ENCODE results near the gene CERT1.
"Not testable (repeated sequence)": the region's sequence is repeated elsewhere in the genome, so short reads cannot be mapped to it uniquely, and the experiment has no call there.

The CERT1 gene

GRCh38 chr5:75511435-75512382 lies at the start of gene CERT1, which contains the start of gene POLK:
TSS of gene CERT1 (minus strand) at chr5:75511629. CDS start at chr5:75511207, 422 bp downstream.
TSS of gene POLK (plus strand) at chr5:75511891.
- H3K4me1 Mint-ChIP-seq, result peaks cover 44% of the 10 kb centered on the region
- H3K4me3 Mint-ChIP-seq, result peak within 1 kb of the TSS; percentile 89
- ATAC-seq (replicated peaks; ENCODE audit: extremely low read depth, poor library complexity, severe bottlenecking) (peak; percentile 87), DNase-seq (ENCODE audit: low spot score in 2 of 2) (peak; percentile 72 to 82)
- peak within 1 kb of the TSS; percentile 91 for H3K27ac Mint-ChIP-seq (ENCODE audit: low read depth)
- H3K9me3 Mint-ChIP-seq, result no peaks in the 10 kb centered on the region
- no peaks in the 10 kb centered on the region for H3K27me3 Mint-ChIP-seq
- peaks cover 5% of the 10 kb centered on the region for H3K36me3 Mint-ChIP-seq (ENCODE audit: insufficient read depth)

GRCh38 chr5:75560655-75561054 lies 49.2 kb upstream of the CERT1 start:
- Mint-ChIP-seq H3K4me1 (peaks cover 39% of the 10 kb centered on the region), H3K9me3 (peaks cover 22% of the 10 kb centered on the region), H3K36me3 (ENCODE audit: insufficient read depth) (peaks cover 19% of the 10 kb centered on the region)
- not testable (repeated sequence) for H3K27me3 Mint-ChIP-seq; H3K27ac Mint-ChIP-seq (ENCODE audit: low read depth); DNase-seq (ENCODE audit: low spot score in 2 of 2); H3K4me3 Mint-ChIP-seq; ATAC-seq (replicated peaks; ENCODE audit: extremely low read depth, poor library complexity, severe bottlenecking)

GRCh38 chr5:75558981-75559632 lies 47.7 kb upstream of the CERT1 start:
- ATAC-seq (replicated peaks; ENCODE audit: extremely low read depth, poor library complexity, severe bottlenecking) (no peak), DNase-seq (ENCODE audit: low spot score in 2 of 2) (no peak)
- Mint-ChIP-seq H3K36me3 (ENCODE audit: insufficient read depth) (peaks cover 20% of the 10 kb centered on the region), H3K27me3 (no peaks in the 10 kb centered on the region), H3K4me1 (peaks cover 25% of the 10 kb centered on the region), H3K9me3 (peaks cover 19% of the 10 kb centered on the region), H3K27ac (ENCODE audit: low read depth) (peak overlapping the region; percentile 19), H3K4me3 (no peak overlapping the region)

GRCh38 chr5:75558221-75558620 lies 46.8 kb upstream of the CERT1 start:
- peaks cover 19% of the 10 kb centered on the region for H3K36me3 Mint-ChIP-seq (ENCODE audit: insufficient read depth)

GRCh38 chr5:75553358-75553757 lies 41.9 kb upstream of the CERT1 start:
- DNase-seq (ENCODE audit: low spot score in 2 of 2) (no peak), ATAC-seq (replicated peaks; ENCODE audit: extremely low read depth, poor library complexity, severe bottlenecking) (no peak)
- H3K27me3 Mint-ChIP-seq, result no peaks in the 10 kb centered on the region
- H3K9me3 Mint-ChIP-seq, result no peaks in the 10 kb centered on the region
- no peak overlapping the region for H3K27ac Mint-ChIP-seq (ENCODE audit: low read depth)
- H3K36me3 Mint-ChIP-seq (ENCODE audit: insufficient read depth), result peaks cover 19% of the 10 kb centered on the region
- no peaks in the 10 kb centered on the region for H3K4me1 Mint-ChIP-seq
- H3K4me3 Mint-ChIP-seq, result no peak overlapping the region

More at GRCh38 chr5:75558221-75558620, 46.8 kb upstream of the CERT1 start:
- Mint-ChIP-seq H3K4me1 (peaks cover 16% of the 10 kb centered on the region), H3K9me3 (peaks cover 10% of the 10 kb centered on the region), H3K27me3 (no peaks in the 10 kb centered on the region), H3K27ac (ENCODE audit: low read depth) (peak overlapping the region; percentile 19), H3K4me3 (no peak overlapping the region)
- DNase-seq (ENCODE audit: low spot score in 2 of 2), result no peak
- ATAC-seq (replicated peaks; ENCODE audit: extremely low read depth, poor library complexity, severe bottlenecking), result no peak

- Mint-ChIP-seq H3K4me1 (no peaks in the 10 kb centered on the region), H3K4me3 (no peak overlapping the region), H3K36me3 (ENCODE audit: insufficient read depth) (peaks cover 13% of the 10 kb centered on the region), H3K9me3 (no peaks in the 10 kb centered on the region), H3K27me3 (no peaks in the 10 kb centered on the region), H3K27ac (ENCODE audit: low read depth) (no peak overlapping the region)
- no peak for DNase-seq (ENCODE audit: low spot score in 2 of 2)
- no peak for ATAC-seq (replicated peaks; ENCODE audit: extremely low read depth, poor library complexity, severe bottlenecking)
Observed at GRCh38 chr5:75552764-75553163, 41.3 kb upstream of the CERT1 start.

- H3K27ac Mint-ChIP-seq (ENCODE audit: low read depth), result no peak overlapping the region
- DNase-seq (ENCODE audit: low spot score in 2 of 2) (no peak), ATAC-seq (replicated peaks; ENCODE audit: extremely low read depth, poor library complexity, severe bottlenecking) (no peak)
- no peaks in the 10 kb centered on the region for H3K9me3 Mint-ChIP-seq
- no peaks in the 10 kb centered on the region for H3K4me1 Mint-ChIP-seq
- H3K27me3 Mint-ChIP-seq, result no peaks in the 10 kb centered on the region
- H3K4me3 Mint-ChIP-seq, result no peak overlapping the region
- peaks cover 6% of the 10 kb centered on the region for H3K36me3 Mint-ChIP-seq (ENCODE audit: insufficient read depth)
Observed at GRCh38 chr5:75551471-75551870, 40.0 kb upstream of the CERT1 start.

GRCh38 chr5:75550597-75550996 lies 39.2 kb upstream of the CERT1 start:
- DNase-seq (ENCODE audit: low spot score in 2 of 2) (no peak), ATAC-seq (replicated peaks; ENCODE audit: extremely low read depth, poor library complexity, severe bottlenecking) (no peak)
- H3K27ac Mint-ChIP-seq (ENCODE audit: low read depth), result no peak overlapping the region
- H3K4me1 Mint-ChIP-seq, result no peaks in the 10 kb centered on the region
- no peaks in the 10 kb centered on the region for H3K9me3 Mint-ChIP-seq
- H3K36me3 Mint-ChIP-seq (ENCODE audit: insufficient read depth), result peaks cover 6% of the 10 kb centered on the region
- no peaks in the 10 kb centered on the region for H3K27me3 Mint-ChIP-seq
- H3K4me3 Mint-ChIP-seq, result no peak overlapping the region

GRCh38 chr5:75547812-75548211 lies 36.4 kb upstream of the CERT1 start:
- no peak overlapping the region for H3K27ac Mint-ChIP-seq (ENCODE audit: low read depth)
- no peaks in the 10 kb centered on the region for H3K9me3 Mint-ChIP-seq
- H3K27me3 Mint-ChIP-seq, result no peaks in the 10 kb centered on the region
- DNase-seq (ENCODE audit: low spot score in 2 of 2) (no peak), ATAC-seq (replicated peaks; ENCODE audit: extremely low read depth, poor library complexity, severe bottlenecking) (no peak)
- H3K4me1 Mint-ChIP-seq, result peaks cover 5% of the 10 kb centered on the region
- H3K36me3 Mint-ChIP-seq (ENCODE audit: insufficient read depth), result peaks cover 5% of the 10 kb centered on the region
- no peak overlapping the region for H3K4me3 Mint-ChIP-seq

GRCh38 chr5:75546830-75547229 lies 35.4 kb upstream of the CERT1 start:
- no peak for ATAC-seq (replicated peaks; ENCODE audit: extremely low read depth, poor library complexity, severe bottlenecking)
- Mint-ChIP-seq H3K36me3 (ENCODE audit: insufficient read depth) (peaks cover 3% of the 10 kb centered on the region), H3K27me3 (no peaks in the 10 kb centered on the region), H3K4me3 (no peak overlapping the region), H3K27ac (ENCODE audit: low read depth) (no peak overlapping the region), H3K9me3 (no peaks in the 10 kb centered on the region), H3K4me1 (peaks cover 5% of the 10 kb centered on the region)
- no peak for DNase-seq (ENCODE audit: low spot score in 2 of 2)

GRCh38 chr5:75545131-75545530 lies 33.7 kb upstream of the CERT1 start:
- ATAC-seq (replicated peaks; ENCODE audit: extremely low read depth, poor library complexity, severe bottlenecking), result no peak
- H3K9me3 Mint-ChIP-seq, result no peaks in the 10 kb centered on the region
- H3K4me1 Mint-ChIP-seq, result peaks cover 5% of the 10 kb centered on the region
- peaks cover 5% of the 10 kb centered on the region for H3K36me3 Mint-ChIP-seq (ENCODE audit: insufficient read depth)
- H3K27ac Mint-ChIP-seq (ENCODE audit: low read depth), result no peak overlapping the region
- H3K27me3 Mint-ChIP-seq, result no peaks in the 10 kb centered on the region
- no peak overlapping the region for H3K4me3 Mint-ChIP-seq
- no peak for DNase-seq (ENCODE audit: low spot score in 2 of 2)

GRCh38 chr5:75538211-75538610 lies 26.8 kb upstream of the CERT1 start:
- peaks cover 22% of the 10 kb centered on the region for H3K4me1 Mint-ChIP-seq
- DNase-seq (ENCODE audit: low spot score in 2 of 2) (no peak), ATAC-seq (replicated peaks; ENCODE audit: extremely low read depth, poor library complexity, severe bottlenecking) (no peak)
- H3K36me3 Mint-ChIP-seq (ENCODE audit: insufficient read depth), result peaks cover 8% of the 10 kb centered on the region
- no peaks in the 10 kb centered on the region for H3K27me3 Mint-ChIP-seq
- H3K9me3 Mint-ChIP-seq, result peaks cover 10% of the 10 kb centered on the region
- H3K27ac Mint-ChIP-seq (ENCODE audit: low read depth), result no peak overlapping the region
- H3K4me3 Mint-ChIP-seq, result no peak overlapping the region
